ENCODE measurements around the gene GALNT18. TPM values are rescaled to one million over a fixed set of nuclear protein-coding genes. Genes with fewer than 3 reads are reported as not detected.

GALNT18 gene
- total RNA-seq, 1 donor, result 2.4 TPM

GRCh38 chr11:11533751-11534150 is 88.1 kb downstream of the GALNT18 start:
- no peak for TF ChIP-seq CTCF (IDR thresholded peaks at IDR 0.05; ENCODE audit: insufficient read depth, low read length)

GRCh38 chr11:11533057-11533456 is 88.7 kb downstream of the GALNT18 start:
- H3K4me3 ChIP-seq (ENCODE audit: low read depth, low read length), result no peak overlapping the region
- TF ChIP-seq CTCF (IDR thresholded peaks at IDR 0.05; ENCODE audit: insufficient read depth, low read length), result no peak

More at GRCh38 chr11:11533751-11534150, 88.1 kb downstream of the GALNT18 start:
- DNase-seq (ENCODE audit: low read depth), result no peak
- no peak overlapping the region for H3K4me3 ChIP-seq (ENCODE audit: low read depth, low read length)

GRCh38 chr11:11532574-11532973 is 89.2 kb downstream of the GALNT18 start:
- no peak for DNase-seq (ENCODE audit: low read depth)
- no peak for TF ChIP-seq CTCF (IDR thresholded peaks at IDR 0.05; ENCODE audit: insufficient read depth, low read length)

More at GRCh38 chr11:11533057-11533456, 88.7 kb downstream of the GALNT18 start:
- DNase-seq (ENCODE audit: low read depth), result no peak

GRCh38 chr11:11531131-11531908 is 90.5 kb downstream of the GALNT18 start:
- H3K4me3 ChIP-seq (ENCODE audit: low read depth, low read length), result no peak overlapping the region
- DNase-seq (ENCODE audit: low read depth), result no peak
- TF ChIP-seq CTCF (IDR thresholded peaks at IDR 0.05; ENCODE audit: insufficient read depth, low read length), result no peak

More at GRCh38 chr11:11532574-11532973, 89.2 kb downstream of the GALNT18 start:
- H3K4me3 ChIP-seq (ENCODE audit: low read depth, low read length), result no peak overlapping the region

- no peak for TF ChIP-seq CTCF (IDR thresholded peaks at IDR 0.05; ENCODE audit: insufficient read depth, low read length)
- no peak for DNase-seq (ENCODE audit: low read depth)
- H3K4me3 ChIP-seq (ENCODE audit: low read depth, low read length), result no peak overlapping the region
These were observed 92.8 kb downstream of the GALNT18 start for GRCh38 chr11:11528986-11529385.

- H3K4me3 ChIP-seq (ENCODE audit: low read depth, low read length), result no peak overlapping the region
- no peak for DNase-seq (ENCODE audit: low read depth)
These were observed 96.5 kb downstream of the GALNT18 start for GRCh38 chr11:11525283-11525682.

More at GRCh38 chr11:11525283-11525682, 96.5 kb downstream of the GALNT18 start:
- no peak for TF ChIP-seq CTCF (IDR thresholded peaks at IDR 0.05; ENCODE audit: insufficient read depth, low read length)
